ENCODE measurements around the gene ATRN. TPM values are rescaled to one million over a fixed set of nuclear protein-coding genes. Genes with fewer than 3 reads are reported as not detected.
"Not testable (repeated sequence)": the region's sequence is repeated elsewhere in the genome, so short reads cannot be mapped to it uniquely, and the experiment has no call there.

ATRN gene
- total RNA-seq: 1 to 10 TPM; 7.3 to 7.7 TPM

DNA sequence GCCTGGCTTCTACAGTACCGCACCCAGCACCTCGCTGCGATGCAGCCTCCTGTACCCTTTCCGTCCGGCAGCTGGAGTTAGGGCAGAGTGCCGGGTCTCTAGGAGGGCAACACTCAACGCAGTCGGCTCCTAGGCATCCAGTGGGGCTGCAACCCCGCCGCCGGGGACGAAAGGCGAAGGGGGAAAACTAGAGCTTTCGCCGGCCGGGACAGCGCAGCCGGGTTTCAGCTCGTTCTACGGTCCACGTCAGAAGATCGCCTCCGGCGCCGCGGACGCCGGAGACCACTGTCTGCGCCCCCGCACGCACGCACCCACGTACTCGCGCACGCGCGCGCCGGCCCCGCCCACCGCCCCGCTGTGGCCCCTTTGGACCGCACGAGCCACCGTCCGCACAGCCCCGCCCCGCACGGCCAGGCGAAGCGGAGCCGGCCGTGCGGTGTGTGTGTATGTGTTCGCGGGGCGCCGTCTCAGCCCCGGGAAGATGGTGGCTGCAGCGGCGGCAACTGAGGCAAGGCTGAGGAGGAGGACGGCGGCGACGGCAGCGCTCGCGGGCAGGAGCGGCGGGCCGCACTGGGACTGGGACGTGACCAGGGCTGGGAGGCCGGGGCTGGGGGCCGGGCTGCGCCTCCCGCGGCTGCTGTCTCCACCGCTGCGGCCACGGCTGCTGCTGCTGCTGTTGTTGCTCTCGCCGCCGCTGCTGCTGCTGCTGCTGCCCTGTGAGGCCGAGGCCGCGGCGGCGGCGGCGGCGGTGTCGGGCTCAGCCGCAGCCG is at the start of gene ATRN:
TSS of gene ATRN (plus strand) at position 392 of the 770 bp plus-strand sequence. CDS start at position 482, 90 bp downstream.
- Mint-ChIP-seq H3K27ac (peak within 1 kb of the TSS; percentile 79), H3K9me3 (no peaks in the 10 kb centered on the region), H3K27me3 (no peaks in the 10 kb centered on the region)

GRCh38 chr20:3421985-3422384 is 48.8 kb upstream of the ATRN start:
- H3K27ac Mint-ChIP-seq: no peak overlapping the region
- H3K9me3 Mint-ChIP-seq: no peaks in the 10 kb centered on the region
- no peaks in the 10 kb centered on the region for H3K36me3 Mint-ChIP-seq
- H3K4me3 Mint-ChIP-seq: no peak overlapping the region
- peaks cover 6% of the 10 kb centered on the region for H3K4me1 Mint-ChIP-seq
- no peaks in the 10 kb centered on the region for H3K27me3 Mint-ChIP-seq
- DNase-seq: no peak

More for the DNA sequence above, at the start of gene ATRN:
- Mint-ChIP-seq H3K4me1 (peaks cover 27% of the 10 kb centered on the region), H3K4me3 (peak within 1 kb of the TSS; percentile 91), H3K36me3 (no peaks in the 10 kb centered on the region)
- DNase-seq: peak; percentile 95

GRCh38 chr20:3423126-3423525 is 47.7 kb upstream of the ATRN start:
- H3K4me3 Mint-ChIP-seq: no peak overlapping the region
- H3K4me1 Mint-ChIP-seq: peaks cover 6% of the 10 kb centered on the region
- no peaks in the 10 kb centered on the region for H3K27me3 Mint-ChIP-seq
- no peaks in the 10 kb centered on the region for H3K9me3 Mint-ChIP-seq
- no peak for DNase-seq
- H3K36me3 Mint-ChIP-seq: no peaks in the 10 kb centered on the region
- no peak overlapping the region for H3K27ac Mint-ChIP-seq

DNA sequence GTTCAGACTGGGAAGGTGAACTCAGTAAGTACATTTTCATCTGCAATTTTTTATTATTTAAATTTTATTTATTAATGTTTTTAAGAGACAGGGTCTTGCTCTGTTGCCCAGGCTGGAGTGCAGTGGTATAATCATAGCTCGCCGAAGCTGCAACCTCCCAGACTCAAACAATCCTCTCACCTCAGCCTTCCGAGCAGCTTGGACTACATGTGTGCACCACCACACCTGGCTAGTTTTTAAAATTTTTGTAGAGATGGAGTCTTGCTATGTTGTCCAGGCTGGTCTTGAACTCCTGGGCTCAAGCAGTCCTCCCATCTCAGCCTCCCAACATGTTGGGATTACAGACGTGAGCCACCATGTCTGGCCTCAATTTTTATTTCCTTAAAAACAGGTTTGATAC is 44.1 kb upstream of the ATRN start:
- not testable (repeated sequence) for H3K36me3 Mint-ChIP-seq, H3K9me3 Mint-ChIP-seq, H3K4me1 Mint-ChIP-seq, H3K4me3 Mint-ChIP-seq, H3K27ac Mint-ChIP-seq, DNase-seq
- peaks cover 23% of the 10 kb centered on the region for H3K27me3 Mint-ChIP-seq

DNA sequence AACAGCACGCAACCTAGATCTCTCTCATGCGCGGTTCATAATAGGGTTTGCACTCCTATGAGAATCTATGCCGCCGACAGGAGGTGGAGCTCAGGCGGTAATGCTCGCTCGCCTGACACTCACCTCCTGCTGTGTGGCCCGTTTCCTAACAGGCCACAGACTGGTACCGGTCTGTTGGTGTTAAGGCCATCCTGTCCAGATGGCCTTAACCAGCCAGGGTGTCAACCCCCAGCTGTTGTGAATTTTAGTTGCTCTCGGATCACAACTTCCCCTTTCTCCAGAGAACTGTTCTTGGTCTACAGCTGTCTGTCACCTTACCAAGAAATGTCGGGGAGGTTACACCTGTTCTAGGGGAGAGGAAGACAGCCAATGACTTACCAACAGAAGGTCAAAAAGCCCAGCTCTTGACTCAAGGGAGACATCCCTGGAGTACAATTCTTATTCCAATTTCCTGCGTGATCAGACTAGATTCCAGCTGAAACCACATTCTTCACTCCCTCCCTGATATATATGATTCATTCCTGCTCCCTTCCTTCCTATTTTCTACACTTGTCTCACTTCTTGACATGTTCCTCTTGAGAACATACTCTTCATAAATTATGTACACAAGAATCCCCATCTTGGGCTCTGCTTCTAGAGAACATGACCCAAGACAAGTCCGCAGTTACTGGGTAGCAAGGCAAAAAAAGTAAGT is 40.3 kb upstream of the ATRN start:
- no peak for DNase-seq
- H3K9me3 Mint-ChIP-seq: no peaks in the 10 kb centered on the region
- H3K27ac Mint-ChIP-seq: no peak overlapping the region
- H3K4me1 Mint-ChIP-seq: no peaks in the 10 kb centered on the region
- H3K36me3 Mint-ChIP-seq: no peaks in the 10 kb centered on the region
- H3K4me3 Mint-ChIP-seq: no peak overlapping the region
- peaks cover 28% of the 10 kb centered on the region for H3K27me3 Mint-ChIP-seq

DNA sequence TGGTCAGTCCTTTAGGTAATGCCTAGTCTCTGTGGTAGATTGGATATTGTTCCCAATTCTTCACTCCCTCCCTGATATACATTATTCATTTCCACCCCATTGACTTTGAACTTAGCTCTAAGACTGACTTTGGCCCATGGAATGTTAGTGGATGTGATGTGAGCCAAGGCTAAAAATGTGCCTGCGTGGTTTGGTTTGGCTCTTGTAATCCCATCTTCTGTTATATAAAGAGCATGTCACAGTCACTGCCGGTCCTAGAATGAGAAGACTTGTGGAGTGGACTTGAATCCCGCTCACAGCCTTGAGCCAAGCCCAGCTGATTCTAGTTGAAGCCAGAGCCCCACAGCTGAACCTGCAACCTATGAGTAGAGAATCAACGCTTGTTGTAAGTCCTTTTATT is 39.7 kb upstream of the ATRN start:
- Mint-ChIP-seq H3K4me1 (no peaks in the 10 kb centered on the region), H3K9me3 (no peaks in the 10 kb centered on the region), H3K36me3 (no peaks in the 10 kb centered on the region), H3K4me3 (no peak overlapping the region), H3K27ac (no peak overlapping the region), H3K27me3 (peaks cover 28% of the 10 kb centered on the region)
- DNase-seq: no peak

GRCh38 chr20:3432844-3433243 is 38.0 kb upstream of the ATRN start:
- Mint-ChIP-seq H3K36me3 (no peaks in the 10 kb centered on the region), H3K4me1 (no peaks in the 10 kb centered on the region), H3K4me3 (no peak overlapping the region), H3K27me3 (peaks cover 28% of the 10 kb centered on the region), H3K9me3 (no peaks in the 10 kb centered on the region), H3K27ac (no peak overlapping the region)
- DNase-seq: no peak

DNA sequence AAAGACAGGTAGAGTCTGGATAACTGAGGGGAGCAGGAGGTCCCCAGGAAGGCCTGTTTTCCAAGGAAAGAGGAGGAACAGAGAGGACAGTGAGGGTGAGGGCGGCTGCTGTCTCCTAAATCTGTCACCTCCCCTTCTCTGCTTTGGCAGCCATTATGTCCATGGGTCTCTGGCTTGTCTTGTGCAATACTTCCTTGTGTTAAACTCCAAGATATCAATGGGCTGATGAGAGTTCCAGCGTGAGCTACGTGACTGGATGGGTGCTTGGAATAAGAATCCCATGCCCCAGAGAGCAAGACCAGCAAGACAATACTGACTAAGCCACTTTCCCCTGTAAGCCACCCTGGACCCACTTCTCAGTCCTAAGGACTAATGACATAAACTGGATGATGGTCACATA is 37.1 kb upstream of the ATRN start:
- Mint-ChIP-seq H3K4me3 (no peak overlapping the region), H3K4me1 (no peaks in the 10 kb centered on the region), H3K27ac (no peak overlapping the region)

DNA sequence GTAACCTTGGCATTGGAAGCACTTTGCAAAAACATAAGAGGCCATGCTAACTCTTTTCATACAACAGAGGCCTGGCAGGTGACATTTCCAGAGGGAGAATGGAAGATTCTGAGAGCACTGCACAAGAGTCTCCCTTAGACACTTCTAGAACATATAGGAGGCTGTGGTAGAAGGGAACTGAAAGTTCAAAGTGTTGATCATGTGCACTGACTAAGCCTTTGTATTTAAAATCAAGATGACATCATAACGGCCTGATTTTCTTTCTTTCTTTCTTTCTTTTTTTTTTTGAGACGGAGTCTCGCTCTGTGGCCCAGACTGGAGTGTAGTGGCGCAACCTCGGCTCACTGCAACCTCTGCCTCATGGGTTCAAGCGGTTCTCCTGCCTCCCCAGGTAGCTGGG is 36.6 kb upstream of the ATRN start:
- H3K4me1 Mint-ChIP-seq: no peaks in the 10 kb centered on the region
- H3K27ac Mint-ChIP-seq: no peak overlapping the region
- H3K36me3 Mint-ChIP-seq: no peaks in the 10 kb centered on the region
- H3K27me3 Mint-ChIP-seq: peaks cover 23% of the 10 kb centered on the region
- DNase-seq: no peak
- H3K9me3 Mint-ChIP-seq: no peaks in the 10 kb centered on the region
- H3K4me3 Mint-ChIP-seq: no peak overlapping the region

More for the DNA sequence above, 37.1 kb upstream of the ATRN start:
- H3K36me3 Mint-ChIP-seq: no peaks in the 10 kb centered on the region
- DNase-seq: no peak
- no peaks in the 10 kb centered on the region for H3K9me3 Mint-ChIP-seq
- H3K27me3 Mint-ChIP-seq: peaks cover 28% of the 10 kb centered on the region

GRCh38 chr20:3436864-3437574 is 33.8 kb upstream of the ATRN start:
- no peak overlapping the region for H3K27ac Mint-ChIP-seq
- H3K27me3 Mint-ChIP-seq: peaks cover 5% of the 10 kb centered on the region
- no peak overlapping the region for H3K4me3 Mint-ChIP-seq
- no peaks in the 10 kb centered on the region for H3K36me3 Mint-ChIP-seq
- no peak for DNase-seq
- H3K9me3 Mint-ChIP-seq: no peaks in the 10 kb centered on the region
- H3K4me1 Mint-ChIP-seq: no peaks in the 10 kb centered on the region

GRCh38 chr20:3446779-3447178 is 24.0 kb upstream of the ATRN start:
- DNase-seq: no peak
- Mint-ChIP-seq H3K4me1 (no peaks in the 10 kb centered on the region), H3K4me3 (no peak overlapping the region)

GRCh38 chr20:3447321-3447720 is 23.5 kb upstream of the ATRN start:
- no peak for DNase-seq
- Mint-ChIP-seq H3K27me3 (peaks cover 9% of the 10 kb centered on the region), H3K4me3 (no peak overlapping the region), H3K27ac (no peak overlapping the region), H3K36me3 (no peaks in the 10 kb centered on the region), H3K9me3 (no peaks in the 10 kb centered on the region), H3K4me1 (no peaks in the 10 kb centered on the region)

More at GRCh38 chr20:3446779-3447178, 24.0 kb upstream of the ATRN start:
- Mint-ChIP-seq H3K27me3 (peaks cover 9% of the 10 kb centered on the region), H3K9me3 (no peaks in the 10 kb centered on the region), H3K27ac (no peak overlapping the region), H3K36me3 (no peaks in the 10 kb centered on the region)

GRCh38 chr20:3449319-3449718 is 21.5 kb upstream of the ATRN start:
- Mint-ChIP-seq H3K27me3 (peaks cover 9% of the 10 kb centered on the region), H3K36me3 (no peaks in the 10 kb centered on the region), H3K27ac (no peak overlapping the region), H3K9me3 (no peaks in the 10 kb centered on the region), H3K4me3 (no peak overlapping the region), H3K4me1 (no peaks in the 10 kb centered on the region)
- DNase-seq: no peak

GRCh38 chr20:3452136-3452535 is 18.7 kb upstream of the ATRN start:
- Mint-ChIP-seq H3K27ac (no peak overlapping the region), H3K4me1 (no peaks in the 10 kb centered on the region), H3K36me3 (no peaks in the 10 kb centered on the region), H3K4me3 (no peak overlapping the region), H3K9me3 (no peaks in the 10 kb centered on the region), H3K27me3 (no peaks in the 10 kb centered on the region)
- DNase-seq: no peak

DNA sequence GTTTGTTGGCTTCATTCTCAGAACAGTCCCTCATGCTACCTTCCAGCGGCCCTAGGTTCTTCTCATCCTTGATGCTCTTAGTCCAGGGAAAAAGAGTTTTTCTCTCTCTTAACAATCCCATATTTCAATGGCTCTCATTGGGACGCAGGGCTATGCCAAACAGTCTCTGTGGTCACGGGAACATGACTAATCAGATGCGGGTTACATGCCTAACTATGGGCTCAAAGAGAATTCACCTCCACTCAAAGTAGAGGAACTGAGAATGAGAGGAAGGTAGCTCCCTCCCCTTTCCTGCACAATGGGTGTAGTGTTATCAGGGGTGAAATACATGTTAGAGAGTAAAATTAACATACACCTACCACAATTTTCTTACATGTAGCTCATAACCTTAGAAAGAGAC is 18.1 kb upstream of the ATRN start:
- no peak overlapping the region for H3K4me3 Mint-ChIP-seq
- DNase-seq: no peak
- peaks cover 1% of the 10 kb centered on the region for H3K27me3 Mint-ChIP-seq
- H3K9me3 Mint-ChIP-seq: no peaks in the 10 kb centered on the region
- H3K27ac Mint-ChIP-seq: no peak overlapping the region
- no peaks in the 10 kb centered on the region for H3K36me3 Mint-ChIP-seq
- H3K4me1 Mint-ChIP-seq: no peaks in the 10 kb centered on the region
